H1 (cell line): ENCODE data around the gene PDE8A. TPM values are rescaled to one million over a fixed set of nuclear protein-coding genes. Genes with fewer than 3 reads are reported as not detected.

Source experiments
- CTCF ChIA-PET: fragments of 300-600 bp; sonication (Branson Sonifier 250); formaldehyde crosslinking; loops from one replicate; lab custom pipeline; 2021; ENCODE audit not compliant: partially characterized antibody; lab: Charles Lee
- POLR2A ChIA-PET: fragments of 300-600 bp; sonication (Branson Sonifier 250); formaldehyde crosslinking; loops from one replicate; lab custom pipeline; 2021; ENCODE audit warnings: inconsistent platforms; ENCODE audit not compliant: partially characterized antibody; lab: Charles Lee
- DNase-seq, 2 experiments: peaks; one replicate each; pipeline versions ENCODE4 v3.0.0 to v3.0.0-alpha.2; 2010 to 2022; ENCODE audit warnings: low spot score in 2 of 2, low read depth in 1 of 2, mixed read lengths in 1 of 2
- FAIRE-seq: peaks from 2 replicates; lab custom pipeline; 2011; peaks lifted over from hg19 to GRCh38; lab: Jason Lieb, UNC
- H2AFZ ChIP-seq: 2 replicates; pipeline ENCODE4 v1.8.1; 2012; ENCODE audit warnings: low read length, inconsistent platforms
- H2AK5ac ChIP-seq: 2 replicates; pipeline ENCODE4 v1.6.1; 2013; ENCODE audit warnings: low read depth, low read length
- H2BK120ac ChIP-seq: replicated peaks from 2 replicates; pipeline ENCODE3; 2013; ENCODE audit warnings: low read depth, low read length, inconsistent platforms
- H2BK12ac ChIP-seq: 2 replicates; pipeline ENCODE4 v1.6.1; 2013; ENCODE audit warnings: low read depth, low read length
- H2BK15ac ChIP-seq: 2 replicates; pipeline ENCODE4 v1.6.1; 2013; ENCODE audit warnings: low read length
- H2BK20ac ChIP-seq: 2 replicates; pipeline ENCODE4 v1.6.1; 2013; ENCODE audit warnings: low read length
- H2BK5ac ChIP-seq: 2 replicates; pipeline ENCODE4 v1.6.1; 2013; ENCODE audit warnings: low read depth, low read length
- H3K14ac ChIP-seq: 2 replicates; pipeline ENCODE4 v1.6.1; 2013; ENCODE audit warnings: inconsistent platforms; ENCODE audit not compliant: insufficient read length
- H3K18ac ChIP-seq: 2 replicates; pipeline ENCODE4 v1.6.1; 2013; ENCODE audit warnings: low read length; ENCODE audit errors: extremely low read depth
- H3K23ac ChIP-seq: 2 replicates; pipeline ENCODE4 v1.6.1; 2013; ENCODE audit warnings: inconsistent platforms; ENCODE audit not compliant: insufficient read length
- H3K23me2 ChIP-seq: 2 replicates; pipeline ENCODE4 v1.6.1; 2013; ENCODE audit warnings: low read depth, low read length
- H3K27ac ChIP-seq: 2 replicates; pipeline ENCODE4 v1.6.1; 2011; ENCODE audit warnings: low read depth, low read length, inconsistent platforms
- H3K27me3 ChIP-seq, 4 experiments: replicated peaks in 1 of 4; 1 replicate in 1 of 4; 2 replicates in 3 of 4; pipeline versions ENCODE4 v1.6.1 to v1.8.1; 2011 to 2013; ENCODE audit warnings: low read length in 3 of 4, mild to moderate bottlenecking in 3 of 4, inconsistent platforms in 2 of 4, mixed read lengths in 2 of 4, moderate library complexity in 1 of 4; ENCODE audit not compliant: control insufficient read depth in 3 of 4, insufficient read depth in 3 of 4; ENCODE audit errors: extremely low read depth in 1 of 4
- H3K36me3 ChIP-seq, 4 experiments: 2 replicates each; pipeline versions ENCODE4 v1.6.1 to v1.8.1; 2011 to 2013; ENCODE audit warnings: mild to moderate bottlenecking in 4 of 4, low read length in 3 of 4, moderate library complexity in 2 of 4, control low read depth in 1 of 4, inconsistent platforms in 1 of 4; ENCODE audit not compliant: insufficient read depth in 4 of 4, control insufficient read depth in 2 of 4
- H3K4ac ChIP-seq: replicated peaks from 2 replicates; pipeline ENCODE3; 2013; ENCODE audit warnings: low read length, low read depth, mixed read lengths, inconsistent platforms; ENCODE audit not compliant: insufficient read length
- H3K4me1 ChIP-seq, 4 experiments: replicated peaks in 1 of 4; 1 replicate in 1 of 4; 2 replicates in 3 of 4; pipeline versions ENCODE4 v1.6.1 to v1.8.1; 2011 to 2013; ENCODE audit warnings: low read length in 3 of 4, inconsistent platforms in 2 of 4, mixed read lengths in 1 of 4; ENCODE audit not compliant: insufficient read depth in 4 of 4, control insufficient read depth in 3 of 4
- H3K4me2 ChIP-seq, 2 experiments: 2 replicates each; pipeline versions ENCODE4 v1.6.1 to v1.8.1; 2011 to 2013; ENCODE audit warnings: low read depth in 2 of 2, low read length in 2 of 2, control low read depth in 1 of 2, inconsistent platforms in 1 of 2, mild to moderate bottlenecking in 1 of 2; ENCODE audit not compliant: insufficient read depth in 1 of 2
- H3K4me3 ChIP-seq, 4 experiments: fragments of 200-600, 300-600 bp in 1 of 4; sonication (generic), shearing (Covaris generic), sonication (Bioruptor Twin) in 1 of 4; 2 replicates each; pipeline versions ENCODE4 v1.5.1 to v1.8.1; 2011 to 2016; ENCODE audit warnings: low read length in 4 of 4, low read depth in 3 of 4, control low read depth in 2 of 4, inconsistent platforms in 2 of 4, mild to moderate bottlenecking in 2 of 4, mixed read lengths in 1 of 4, moderate library complexity in 1 of 4; ENCODE audit not compliant: insufficient read depth in 2 of 4; ENCODE audit errors: extremely low read depth in 1 of 4
- H3K56ac ChIP-seq: replicated peaks from 2 replicates; pipeline ENCODE3; 2013; ENCODE audit warnings: low read depth, mild to moderate bottlenecking, mixed read lengths, low read length, inconsistent platforms; ENCODE audit not compliant: insufficient read length
- H3K79me1 ChIP-seq: 2 replicates; pipeline ENCODE4 v1.6.1; 2013; ENCODE audit warnings: low read depth, low read length, control low read depth
- H3K79me2 ChIP-seq, 2 experiments: 2 replicates each; pipeline versions ENCODE4 v1.6.1 to v1.8.1; 2012 to 2013; ENCODE audit warnings: low read length in 2 of 2, mild to moderate bottlenecking in 2 of 2, inconsistent platforms in 1 of 2; ENCODE audit not compliant: insufficient read depth in 2 of 2, control insufficient read depth in 1 of 2
- H3K9ac ChIP-seq, 4 experiments: replicated peaks in 1 of 4; 1 replicate in 1 of 4; 2 replicates in 3 of 4; pipeline versions ENCODE4 v1.6.1 to v1.8.1; 2011 to 2013; ENCODE audit warnings: low read depth in 3 of 4, low read length in 3 of 4, control low read depth in 2 of 4, mild to moderate bottlenecking in 2 of 4, moderate library complexity in 2 of 4, inconsistent platforms in 1 of 4; ENCODE audit errors: extremely low read depth in 1 of 4
- H3K9me3 ChIP-seq, 2 experiments: 2 replicates each; pipeline versions ENCODE4 v1.6.1 to v1.8.1; 2012 to 2013; ENCODE audit warnings: mild to moderate bottlenecking in 2 of 2, moderate library complexity in 2 of 2, control low read depth in 1 of 2, inconsistent platforms in 1 of 2, low read depth in 1 of 2, low read length in 1 of 2, mixed read lengths in 1 of 2; ENCODE audit not compliant: insufficient read depth in 2 of 2
- H4K20me1 ChIP-seq, 2 experiments: replicated peaks in 1 of 2; 2 replicates each; pipeline versions ENCODE3 to v1.8.1; 2011 to 2013; ENCODE audit warnings: inconsistent platforms in 2 of 2, low read length in 2 of 2, mild to moderate bottlenecking in 1 of 2; ENCODE audit not compliant: insufficient read depth in 2 of 2, control insufficient read depth in 1 of 2
- H4K5ac ChIP-seq: 2 replicates; pipeline ENCODE4 v1.6.1; 2013; ENCODE audit warnings: low read length, low read depth, mixed read lengths, inconsistent platforms; ENCODE audit not compliant: insufficient read length
- H4K8ac ChIP-seq: 2 replicates; pipeline ENCODE4 v1.8.0; 2013; ENCODE audit warnings: mild to moderate bottlenecking, moderate library complexity, low read length, inconsistent platforms; ENCODE audit not compliant: insufficient read depth; ENCODE audit errors: extremely low read depth
- H4K91ac ChIP-seq: replicated peaks from 2 replicates; pipeline ENCODE3; 2013; ENCODE audit warnings: low read length, mixed read lengths, inconsistent platforms; ENCODE audit not compliant: insufficient read length
- BCL11A ChIP-seq, 2 experiments: IDR thresholded peaks; one replicate each; pipeline ENCODE4 v1.6.1; 2011; ENCODE audit warnings: low read depth in 2 of 2, low read length in 2 of 2, mild to moderate bottlenecking in 2 of 2
- CEBPB ChIP-seq: IDR thresholded peaks from 2 replicates; pipeline ENCODE4 v1.6.1; 2012; ENCODE audit warnings: low read depth, low read length
- GABPA ChIP-seq: IDR thresholded peaks from 2 replicates; pipeline ENCODE4 v1.6.1; 2011; ENCODE audit warnings: mild to moderate bottlenecking, low read length, moderate library complexity, borderline replicate concordance; ENCODE audit not compliant: insufficient read depth
- RFX5 ChIP-seq: IDR thresholded peaks from 2 replicates; pipeline ENCODE4 v1.6.1; 2011; ENCODE audit warnings: low read depth, low read length, improper control_type of control experiment, borderline replicate concordance
- RXRA ChIP-seq: IDR thresholded peaks from 2 replicates; pipeline ENCODE4 v1.6.1; 2011; ENCODE audit warnings: low read depth, mild to moderate bottlenecking, low read length, moderate library complexity; ENCODE audit not compliant: insufficient read depth
- WGBS, 2 experiments: shearing (Covaris generic) in 1 of 2; methylation state at CpG; one replicate each; pipeline versions ENCODE4 v1.1.6 to v1.1.7; 2013 to 2015; ENCODE audit warnings: low lambda C conversion rate in 2 of 2, mixed read lengths in 2 of 2, inconsistent platforms in 1 of 2, low coverage in 1 of 2, missing lambda C conversion rate in 1 of 2; ENCODE audit not compliant: insufficient replicate concordance in 2 of 2, insufficient coverage in 1 of 2, insufficient read length in 1 of 2; ENCODE audit errors: extremely low coverage in 1 of 2, missing lambda C conversion rate in 1 of 2; 5-methylcytosine and 5-hydroxymethylcytosine counted together
- polyA plus RNA-seq, 7 experiments: library from polyadenylated mRNA; depleted of rRNA in 3 of 7; stranded (reverse) in 5 of 7; unstranded in 2 of 7; fragments of >200 nt in 5 of 7; fragments of 200-250 nt in 2 of 7; gene quantifications; 1 replicate in 5 of 7; 2 replicates in 1 of 7; 4 replicates in 1 of 7; pipeline versions ENCODE4 v1.2.1 to v1.2.3, GENCODE V29; 2011 to 2013; ENCODE audit warnings: missing spikeins in 2 of 7, mixed read lengths in 2 of 7
- total RNA-seq: library from RNA; stranded (reverse); fragmentation: NEBNext Ultra II Directional; extraction: Animal tissue kit (Norgen Biotek cat#: 25700); gene quantifications from 2 replicates; pipeline ENCODE4 v1.2.1, GENCODE V29; 2021

The PDE8A gene
- total and polyA plus RNA-seq, 2 of the 8 experiments (the other 6 are each of a cell fraction or from before 2014, with no cell fraction given): 6.9 to 7.8 TPM

GRCh38 chr15:85112997-85113396 lies 131.3 kb downstream of the PDE8A start:
- Histone ChIP-seq H3K4me2 (no peak overlapping the region), H4K5ac (no peak overlapping the region), H4K91ac (no peak overlapping the region), H2BK20ac (no peak overlapping the region), H3K4me3 (no peak overlapping the region), H3K56ac (no peak overlapping the region), H2BK15ac (no peak overlapping the region), H3K23ac (no peak overlapping the region), H2BK12ac (no peak overlapping the region), H2AFZ (no peak overlapping the region), H2BK120ac (no peak overlapping the region), H2AK5ac (no peak overlapping the region), H4K20me1 (no peaks in the 10 kb centered on the region), H3K18ac (no peak overlapping the region), H3K9me3 (no peaks in the 10 kb centered on the region), H3K27me3 (no peaks in the 10 kb centered on the region), H3K23me2 (no peaks in the 10 kb centered on the region), H2BK5ac (no peak overlapping the region), H3K4me1 (no peaks in the 10 kb centered on the region), H3K9ac (no peak overlapping the region), H3K4ac (no peak overlapping the region), H3K27ac (no peak overlapping the region), H3K79me1 (no peaks in the 10 kb centered on the region), H3K79me2 (no peaks in the 10 kb centered on the region), H4K8ac (no peak overlapping the region), H3K36me3 (peaks cover 0 to 4% (median 0%) of the 10 kb centered on the region in 4 experiments; a peak in 1 of 8 replicates), H3K14ac (no peak overlapping the region)
- DNase-seq (no peak), FAIRE-seq (no peak)
- POLR2A ChIA-PET: no interaction called here
- CTCF ChIA-PET: interaction anchor here (0.6 to 1.6 kb wide), 2 partner anchors 12 to 1043 kb away, joined by 3 to 7 read pairs; no protein-coding TSS in a partner anchor
- WGBS, 2 experiments: 68% methylated on average over 3 of the region's 3 CpGs; no CpG with 5 or more reads in 1 of the 2 experiments
- TF ChIP-seq RXRA: no peak
- TF ChIP-seq CEBPB: no peak
- no peak for TF ChIP-seq GABPA
- no peak for TF ChIP-seq RFX5
- TF ChIP-seq BCL11A (IDR thresholded peaks at IDR 0.05; ENCODE audit: low read depth in 2 of 2, low read length in 2 of 2): no peak
